A673 (cell line): Measurements from ENCODE around the gene SULT1A2.
"Not testable (repeated sequence)": the region's sequence is repeated elsewhere in the genome, so short reads cannot be mapped to it uniquely, and the experiment has no call there.

ENCODE experiments used
- CTCF ChIP-seq: fragments of 300-800, 200-600 bp; sonication (generic); conservative IDR thresholded peaks from 2 replicates; pipeline ENCODE4 v1.5.1; 2017; ENCODE audit warnings: low read depth, mild to moderate bottlenecking, antibody characterized with exemption, low read length, moderate library complexity, mixed read lengths
- EZH2 ChIP-seq: fragments of 200-600 bp; sonication (generic); IDR thresholded peaks from 2 replicates; pipeline ENCODE4 v1.6.1; 2017; ENCODE audit warnings: borderline replicate concordance, low read depth, mild to moderate bottlenecking, mixed read lengths, antibody characterized with exemption, low read length; ENCODE audit not compliant: poor library complexity, severe bottlenecking

- TF ChIP-seq CTCF, EZH2: not testable (repeated sequence)
These were observed 5.2 kb upstream of the SULT1A2 start for GRCh38 chr16:28602062-28602461.
